ENCODE results near the gene SPAG6. TPM values are rescaled to one million over a fixed set of nuclear protein-coding genes. Genes with fewer than 3 reads are reported as not detected.

Gene SPAG6
- total and polyA plus RNA-seq, 2 of the 8 experiments (the other 6 are each of a cell fraction or from before 2014, with no cell fraction given): 0.14 TPM; not detected in 1

- H3K14ac ChIP-seq (ENCODE audit: insufficient read length): no peak overlapping the region
- no peak overlapping the region for H2BK12ac ChIP-seq (ENCODE audit: low read depth, low read length)
- no peak overlapping the region; the same call in 1 of the 2 replicates for H3K18ac ChIP-seq (ENCODE audit: extremely low read depth, low read length)
- H3K23me2 ChIP-seq (ENCODE audit: low read depth, low read length): peaks cover 13% of the 10 kb centered on the region
- peak overlapping the region; percentile 25 for H4K5ac ChIP-seq (ENCODE audit: insufficient read length, low read depth, low read length)
- no peak overlapping the region for H3K4ac ChIP-seq (replicated peaks; ENCODE audit: insufficient read length, low read depth, low read length)
- H3K4me2 ChIP-seq (ENCODE audit: insufficient read depth in 1 of 2, low read depth in 2 of 2, low read length in 2 of 2): peak overlapping the region; percentile 64 to 84
- H2BK5ac ChIP-seq (ENCODE audit: low read depth, low read length): peak overlapping the region; percentile 19; the same call in 1 of the 2 replicates
- no peak overlapping the region for H2AFZ ChIP-seq (ENCODE audit: low read length)
- FAIRE-seq: no peak
- WGBS, 2 experiments (ENCODE audit: extremely low coverage in 1 of 2, insufficient coverage in 1 of 2, insufficient read length in 1 of 2, insufficient replicate concordance in 2 of 2, low coverage in 1 of 2, low lambda C conversion rate in 2 of 2, missing lambda C conversion rate in 1 of 2): 3% methylated on average over 7 of the region's 114 CpGs; no CpG with 5 or more reads in 1 of the 2 experiments
- no peak overlapping the region for H2AK5ac ChIP-seq (ENCODE audit: low read depth, low read length)
- H3K79me1 ChIP-seq (ENCODE audit: low read depth, low read length): no peaks in the 10 kb centered on the region
- peaks cover 36 to 73% (median 52%) of the 10 kb centered on the region in 4 experiments for H3K27me3 ChIP-seq (replicated peaks in 1 of 4; ENCODE audit: control insufficient read depth in 3 of 4, extremely low read depth in 1 of 4, insufficient read depth in 3 of 4, low read length in 3 of 4)
- H3K56ac ChIP-seq (replicated peaks; ENCODE audit: insufficient read length, low read depth, low read length): no peak overlapping the region
- H2BK15ac ChIP-seq (ENCODE audit: low read length): no peak overlapping the region
- H4K91ac ChIP-seq (replicated peaks; ENCODE audit: insufficient read length, low read length): peak overlapping the region; percentile 48
- H4K20me1 ChIP-seq (replicated peaks in 1 of 2; ENCODE audit: control insufficient read depth in 1 of 2, insufficient read depth in 2 of 2, low read length in 2 of 2): peaks cover 7 to 14% of the 10 kb centered on the region in 2 experiments
- H3K4me1 ChIP-seq (replicated peaks in 1 of 4; ENCODE audit: control insufficient read depth in 3 of 4, insufficient read depth in 4 of 4, low read length in 3 of 4): peaks cover 6 to 21% (median 6%) of the 10 kb centered on the region in 4 experiments; a peak in 5 of 7 replicates
- H3K79me2 ChIP-seq (ENCODE audit: control insufficient read depth in 1 of 2, insufficient read depth in 2 of 2, low read length in 2 of 2): no peaks in the 10 kb centered on the region
- no peak overlapping the region for H2BK120ac ChIP-seq (replicated peaks; ENCODE audit: low read depth, low read length)
- H2BK20ac ChIP-seq (ENCODE audit: low read length): no peak overlapping the region
- DNase-seq (ENCODE audit: low read depth in 1 of 2, low spot score in 2 of 2): peak in 1 of 2 experiments; percentile 82
- no peaks in the 10 kb centered on the region for H3K36me3 ChIP-seq (ENCODE audit: control insufficient read depth in 2 of 4, insufficient read depth in 4 of 4, low read length in 3 of 4)
- H4K8ac ChIP-seq (ENCODE audit: extremely low read depth, insufficient read depth, low read length): peak overlapping the region; percentile 74; the same call in 1 of the 2 replicates
- H3K23ac ChIP-seq (ENCODE audit: insufficient read length): no peak overlapping the region
- POLR2A ChIA-PET (ENCODE audit: partially characterized antibody): interaction anchor here (1.0 to 1.4 kb wide), 2 partner anchors 11 to 327 kb away, joined by 4 read pairs; no protein-coding TSS in a partner anchor
- H3K9me3 ChIP-seq (ENCODE audit: insufficient read depth in 2 of 2, low read depth in 1 of 2, low read length in 1 of 2): no peaks in the 10 kb centered on the region
- H3K4me3 ChIP-seq (ENCODE audit: extremely low read depth in 1 of 4, insufficient read depth in 2 of 4, low read depth in 3 of 4, low read length in 4 of 4): peak overlapping the region; percentile 44 to 81 (median 54)
- peak overlapping the region; percentile 23 to 87 (median 61); a peak in 6 of 7 replicates for H3K9ac ChIP-seq (replicated peaks in 1 of 4; ENCODE audit: extremely low read depth in 1 of 4, low read depth in 3 of 4, low read length in 3 of 4)
- H3K27ac ChIP-seq (ENCODE audit: low read depth, low read length): no peak overlapping the region
- CTCF ChIA-PET (ENCODE audit: partially characterized antibody): interaction anchor here (2.5 kb wide), 1 partner anchor 19 kb away, joined by 5 read pairs; no protein-coding TSS in a partner anchor
- TF ChIP-seq KDM4A (IDR thresholded peaks at IDR 0.05; ENCODE audit: low read depth, low read length, severe bottlenecking): peak; percentile 91
- TF ChIP-seq CEBPB (IDR thresholded peaks at IDR 0.05; ENCODE audit: low read depth, low read length): no peak
- TF ChIP-seq RBBP5 (IDR thresholded peaks at IDR 0.05; ENCODE audit: borderline replicate concordance, low read depth, low read length): peak; percentile 74; the same call in 1 of the 2 replicates
- TF ChIP-seq GABPA (IDR thresholded peaks at IDR 0.05; ENCODE audit: borderline replicate concordance, insufficient read depth, low read length): no peak
- TF ChIP-seq TEAD4 (IDR thresholded peaks at IDR 0.05; ENCODE audit: low read depth, low read length): no peak
- TF ChIP-seq PHF8 (conservative IDR thresholded peaks at IDR 0.05; ENCODE audit: low read depth, low read length): peak; percentile 65
- no peak for TF ChIP-seq TCF12 (IDR thresholded peaks at IDR 0.05; ENCODE audit: low read depth, low read length)
- TF ChIP-seq CHD1 (IDR thresholded peaks at IDR 0.05; ENCODE audit: low read depth, low read length): no peak
- TF ChIP-seq TAF1 (IDR thresholded peaks at IDR 0.05; ENCODE audit: low read depth, low read length): peak; percentile 60; the same call in 1 of the 2 replicates
- no peak for TF ChIP-seq RFX5 (IDR thresholded peaks at IDR 0.05; ENCODE audit: borderline replicate concordance, low read depth, low read length)
- TF ChIP-seq USF2 (IDR thresholded peaks at IDR 0.05; ENCODE audit: low read length): no peak
Measured at GRCh38 chr10:22321156-22321923, 24.0 kb upstream of the SPAG6 start.

Data from H1 (cell line).